Adrenal gland (tissue), 12 donors: ENCODE data around the gene LRRIQ1. TPM values are rescaled to one million over a fixed set of nuclear protein-coding genes. Genes with fewer than 3 reads are reported as not detected.

Experiments
- DNase-seq, 7 donors: peaks; one replicate each; pipeline ENCODE4 v3.0.0-alpha.2; 2019 to 2020
- H3K27ac ChIP-seq, 5 donors: fragments of 200-600 bp; sonication (generic) in 4 of 5; 1 replicate in 3 of 5; 2 replicates in 2 of 5; pipeline versions ENCODE4 v1.5.1 to v1.8.0; 2016 to 2020; ENCODE audit warnings: mild to moderate bottlenecking in 1 of 5
- H3K27me3 ChIP-seq: fragments of 200-600 bp; 2 replicates; pipeline ENCODE4 v1.8.0; 2021
- H3K36me3 ChIP-seq, 2 donors: fragments of 200-600 bp; replicated peaks in 1 of 2; 1 replicate in 1 of 2; 2 replicates in 1 of 2; pipeline versions ENCODE4 v1.5.1 to v1.8.0; 2018 to 2022
- H3K4me1 ChIP-seq, 2 donors: fragments of 200-600 bp; replicated peaks in 1 of 2; 1 replicate in 1 of 2; 2 replicates in 1 of 2; pipeline versions ENCODE4 v1.5.1 to v1.8.0; 2018 to 2021
- H3K4me3 ChIP-seq, 4 donors: fragments of 200-600 bp; sonication (generic) in 3 of 4; one replicate each; pipeline ENCODE4 v1.5.1; 2016 to 2018
- H3K9me3 ChIP-seq, 3 donors: fragments of 200-600 bp; sonication (generic) in 1 of 3; replicated peaks in 1 of 3; 1 replicate in 2 of 3; 2 replicates in 1 of 3; pipeline versions ENCODE4 v1.5.1 to v1.8.0; 2016 to 2021
- POLR2A ChIP-seq, 2 donors: fragments of 450-650 bp; IDR thresholded peaks; one replicate each; pipeline ENCODE4 v1.6.1; 2017; ENCODE audit warnings: antibody characterized with exemption in 2 of 2, mild to moderate bottlenecking in 2 of 2, moderate library complexity in 1 of 2
- WGBS, 4 donors: extraction: QIAGEN DNeasy Blood & Tissue Kit in 2 of 4; methylation state at CpG; one replicate each; pipeline versions ENCODE4 v1.1.5 to v1.1.7; 2013 to 2017; 5-methylcytosine and 5-hydroxymethylcytosine counted together
- intact Hi-C, 2 donors: fragments of 100-400 bp; cut with DNase I; formaldehyde crosslinking; loops; one replicate each; pipeline versions ENCODE4 v1.14.1 to v1.15.0; 2022 to 2023
- polyA plus RNA-seq, 3 donors: library from polyadenylated mRNA; stranded (reverse); fragments of 200-250 nt in 2 of 3; fragments of 350-450 nt in 1 of 3; fragmentation: Illumina TruSeq in 1 of 3; extraction: RNeasy Lipid Tissue Mini Kit (QIAGEN cat#74804) in 1 of 3; gene quantifications; one replicate each; pipeline ENCODE4 v1.2.3, GENCODE V29; 2013 to 2014
- total RNA-seq, 9 donors: library from RNA; depleted of rRNA in 4 of 9; stranded (reverse); fragments of >200 nt in 4 of 9; fragments of 120-200 nt in 1 of 9; fragmentation: NEBNext Ultra II Directional in 1 of 9; extraction: Animal tissue kit (Norgen Biotek cat#: 25700) in 1 of 9; gene quantifications; one replicate each; pipeline versions ENCODE4 v1.1.0 to v1.2.4, GENCODE V29; 2013 to 2023
- TF ChIP-seq, protein P1 (sequence below), 6 experiments: fragments of 450-650 bp in 4 of 6; fragments of 200-600 bp in 2 of 6; sonication (generic) in 1 of 6; IDR thresholded peaks; 1 replicate in 5 of 6; 2 replicates in 1 of 6; pipeline versions ENCODE4 v1.5.1 to v1.8.0; 2016 to 2021; ENCODE audit warnings: antibody characterized with exemption in 6 of 6, mild to moderate bottlenecking in 2 of 6, moderate library complexity in 1 of 6
- donor health status: healthy with polysubstance abuse.
- donor health status: Bipolar disorder and iron deficiency.
- donor health status: DM: yes; HTN: yes; CAD: no.
- donor health status: DM: no; HTN: no; CAD: no.
- donor health status: DM: no; HTN: no; CAD: no.
- donor health status: DM: yes; HTN: yes; CAD: no.

The LRRIQ1 gene
- total and polyA plus RNA-seq, 12 donors, result 0.09 to 0.56 (median 0.34) TPM; not detected in 3

GRCh38 chr12:85130646-85131045, 94.5 kb downstream of the LRRIQ1 start:
- Histone ChIP-seq H3K36me3 (no peaks in the 10 kb centered on the region), H3K27ac (no peak overlapping the region), H3K4me3 (no peak overlapping the region), H3K27me3 (no peaks in the 10 kb centered on the region), H3K9me3 (no peaks in the 10 kb centered on the region), H3K4me1 (no peaks in the 10 kb centered on the region)
- TF ChIP-seq, protein P1, sequence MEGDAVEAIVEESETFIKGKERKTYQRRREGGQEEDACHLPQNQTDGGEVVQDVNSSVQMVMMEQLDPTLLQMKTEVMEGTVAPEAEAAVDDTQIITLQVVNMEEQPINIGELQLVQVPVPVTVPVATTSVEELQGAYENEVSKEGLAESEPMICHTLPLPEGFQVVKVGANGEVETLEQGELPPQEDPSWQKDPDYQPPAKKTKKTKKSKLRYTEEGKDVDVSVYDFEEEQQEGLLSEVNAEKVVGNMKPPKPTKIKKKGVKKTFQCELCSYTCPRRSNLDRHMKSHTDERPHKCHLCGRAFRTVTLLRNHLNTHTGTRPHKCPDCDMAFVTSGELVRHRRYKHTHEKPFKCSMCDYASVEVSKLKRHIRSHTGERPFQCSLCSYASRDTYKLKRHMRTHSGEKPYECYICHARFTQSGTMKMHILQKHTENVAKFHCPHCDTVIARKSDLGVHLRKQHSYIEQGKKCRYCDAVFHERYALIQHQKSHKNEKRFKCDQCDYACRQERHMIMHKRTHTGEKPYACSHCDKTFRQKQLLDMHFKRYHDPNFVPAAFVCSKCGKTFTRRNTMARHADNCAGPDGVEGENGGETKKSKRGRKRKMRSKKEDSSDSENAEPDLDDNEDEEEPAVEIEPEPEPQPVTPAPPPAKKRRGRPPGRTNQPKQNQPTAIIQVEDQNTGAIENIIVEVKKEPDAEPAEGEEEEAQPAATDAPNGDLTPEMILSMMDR (IDR thresholded peaks at IDR 0.05), result no peak
- no peak for TF ChIP-seq POLR2A (IDR thresholded peaks at IDR 0.05)
- WGBS, 4 donors, result 71 to 82% (median 74%) methylated on average over 6 of the region's 6 CpGs
- no peak for DNase-seq
- intact Hi-C loops, result no loop called here

DNA sequence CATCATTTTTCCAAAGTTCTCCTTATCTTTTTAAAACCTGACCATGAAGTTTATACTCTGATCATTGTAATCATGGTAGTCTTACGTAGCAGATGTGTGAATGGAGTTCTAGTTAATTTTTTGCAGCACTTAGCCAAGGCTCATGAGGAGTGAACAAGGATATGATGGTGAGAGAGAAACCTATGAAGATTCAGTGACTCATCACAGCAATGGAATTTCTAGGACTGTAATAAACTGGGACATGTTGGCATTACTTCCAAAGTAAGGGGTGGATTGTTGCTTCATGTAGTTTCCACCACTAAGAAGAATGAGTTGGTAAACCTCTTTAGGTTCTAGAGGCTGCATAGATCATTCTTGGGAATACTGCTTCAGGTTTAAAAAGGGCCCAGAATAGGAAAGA, 102.7 kb downstream of the LRRIQ1 start:
- Histone ChIP-seq H3K4me3 (no peak overlapping the region), H3K9me3 (no peaks in the 10 kb centered on the region), H3K27ac (no peak overlapping the region), H3K4me1 (no peaks in the 10 kb centered on the region), H3K36me3 (no peaks in the 10 kb centered on the region), H3K27me3 (no peaks in the 10 kb centered on the region)
- intact Hi-C loops, result no loop called here
- DNase-seq, result no peak
- no peak for TF ChIP-seq POLR2A (IDR thresholded peaks at IDR 0.05)
- TF ChIP-seq, protein P1 (IDR thresholded peaks at IDR 0.05), result no peak
- 58 to 92% (median 66%) methylated on average over 1 of the region's 1 CpG for WGBS, 4 donors

GRCh38 chr12:85147331-85147730, 111.2 kb downstream of the LRRIQ1 start:
- no peak for DNase-seq
- Histone ChIP-seq H3K27ac (no peak overlapping the region), H3K4me1 (no peaks in the 10 kb centered on the region), H3K9me3 (no peaks in the 10 kb centered on the region), H3K4me3 (no peak overlapping the region), H3K36me3 (no peaks in the 10 kb centered on the region), H3K27me3 (no peaks in the 10 kb centered on the region)
- 75 to 92% (median 84%) methylated on average over 1 of the region's 1 CpG for WGBS, 4 donors
- no peak for TF ChIP-seq POLR2A (IDR thresholded peaks at IDR 0.05)
- TF ChIP-seq, protein P1 (IDR thresholded peaks at IDR 0.05), result no peak
- intact Hi-C loops, result no loop called here

DNA sequence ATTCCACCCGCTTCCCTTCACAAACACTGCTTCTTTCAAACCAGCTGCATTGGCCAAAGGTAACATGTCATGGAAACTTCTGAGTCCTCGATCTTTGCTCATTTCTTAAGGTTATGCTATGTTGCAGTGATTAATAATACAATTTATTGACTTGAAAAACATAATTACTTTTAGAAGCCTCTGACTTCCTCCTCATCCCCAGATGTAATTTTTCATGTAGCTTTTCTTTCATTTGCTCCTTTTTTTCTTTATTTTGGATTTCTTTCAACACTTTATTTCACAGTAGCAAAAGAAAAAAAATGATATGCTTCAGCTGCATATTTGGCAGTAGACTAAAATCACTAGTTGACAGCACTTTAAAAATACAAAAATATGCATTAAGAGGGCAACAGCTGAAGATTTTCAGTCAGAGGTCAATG, 116.2 kb downstream of the LRRIQ1 start:
- intact Hi-C loops, result no loop called here
- TF ChIP-seq, protein P1 (IDR thresholded peaks at IDR 0.05), result no peak
- no peak for TF ChIP-seq POLR2A (IDR thresholded peaks at IDR 0.05)
- 44 to 52% (median 49%) methylated on average over 2 of the region's 2 CpGs for WGBS, 4 donors

More for the DNA sequence above, 116.2 kb downstream of the LRRIQ1 start:
- H3K4me1 ChIP-seq, result no peaks in the 10 kb centered on the region
- H3K27ac ChIP-seq, result no peak overlapping the region
- no peaks in the 10 kb centered on the region for H3K27me3 ChIP-seq
- peaks cover 0 to 7% (median 0%) of the 10 kb centered on the region in 3 donors for H3K9me3 ChIP-seq
- no peaks in the 10 kb centered on the region for H3K36me3 ChIP-seq
- no peak for DNase-seq
- H3K4me3 ChIP-seq, result no peak overlapping the region
